NCI-H2029 treated with DMSO at 0.1 percent for 48 hours (cell line): ENCODE data around the gene BABAM1.

Experiments used
- DNase-seq: peaks from one replicate; lab custom pipeline; 2025; lab: John Stamatoyannopoulos, UW

BABAM1 gene

DNA sequence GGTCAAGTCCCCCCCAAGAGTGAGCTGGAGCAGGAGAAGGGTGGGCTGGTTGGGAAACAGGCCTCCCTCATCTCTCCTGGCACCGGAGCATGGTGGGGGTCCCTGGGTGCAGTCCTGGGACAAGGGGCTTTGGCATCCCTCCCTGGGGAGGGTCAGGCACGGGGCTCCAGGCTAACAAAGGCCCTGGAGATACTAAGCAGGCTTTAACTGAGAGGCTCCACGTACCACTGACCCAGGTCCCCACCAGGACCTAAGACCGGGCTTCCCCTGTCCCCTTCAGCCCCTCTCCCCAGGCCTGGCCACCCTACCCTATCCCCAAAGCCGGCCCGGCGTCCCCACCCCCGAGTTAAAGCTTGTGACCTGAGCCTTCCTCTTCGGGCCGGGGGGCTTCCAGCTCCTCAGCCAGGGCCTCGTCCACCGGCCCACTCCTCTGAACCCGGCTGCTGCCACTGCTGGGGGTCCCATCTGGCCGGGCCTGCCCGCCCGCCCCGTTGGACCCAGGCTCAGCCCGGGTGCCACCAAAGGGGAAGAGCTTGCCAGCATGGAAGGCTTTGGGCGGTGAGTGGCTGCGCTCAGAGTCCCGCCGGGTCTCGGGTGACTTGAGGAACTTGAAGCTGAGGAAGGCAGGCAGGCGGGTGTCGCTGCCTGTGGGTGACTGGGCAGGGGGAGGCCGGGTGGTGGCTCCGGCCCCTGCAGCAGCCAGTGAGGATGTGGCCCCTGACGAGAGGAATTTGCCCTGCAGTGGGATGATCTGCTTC, 57.3 kb downstream of the BABAM1 start:
- no peak for DNase-seq

DNA sequence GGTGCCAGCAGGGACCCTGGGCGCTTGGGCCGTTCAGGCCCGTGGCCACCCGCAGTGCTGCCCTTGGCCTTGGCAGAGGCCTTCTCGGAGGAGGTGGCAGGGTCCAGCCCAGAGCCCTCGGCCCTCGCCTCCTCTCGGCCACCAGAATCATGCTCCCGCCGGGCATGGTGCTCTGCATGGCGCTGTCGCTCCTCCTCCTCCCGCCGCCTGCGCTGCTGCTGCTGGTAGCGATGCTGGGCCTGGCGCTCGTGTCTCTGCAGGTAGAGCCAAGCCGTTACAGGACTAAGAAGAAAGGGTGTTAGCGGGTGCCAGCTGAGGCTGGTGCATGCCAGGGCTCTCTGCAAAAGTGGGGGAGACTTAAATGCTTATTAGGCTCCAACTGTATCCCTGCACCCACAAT, 57.9 kb downstream of the BABAM1 start:
- no peak for DNase-seq

DNA sequence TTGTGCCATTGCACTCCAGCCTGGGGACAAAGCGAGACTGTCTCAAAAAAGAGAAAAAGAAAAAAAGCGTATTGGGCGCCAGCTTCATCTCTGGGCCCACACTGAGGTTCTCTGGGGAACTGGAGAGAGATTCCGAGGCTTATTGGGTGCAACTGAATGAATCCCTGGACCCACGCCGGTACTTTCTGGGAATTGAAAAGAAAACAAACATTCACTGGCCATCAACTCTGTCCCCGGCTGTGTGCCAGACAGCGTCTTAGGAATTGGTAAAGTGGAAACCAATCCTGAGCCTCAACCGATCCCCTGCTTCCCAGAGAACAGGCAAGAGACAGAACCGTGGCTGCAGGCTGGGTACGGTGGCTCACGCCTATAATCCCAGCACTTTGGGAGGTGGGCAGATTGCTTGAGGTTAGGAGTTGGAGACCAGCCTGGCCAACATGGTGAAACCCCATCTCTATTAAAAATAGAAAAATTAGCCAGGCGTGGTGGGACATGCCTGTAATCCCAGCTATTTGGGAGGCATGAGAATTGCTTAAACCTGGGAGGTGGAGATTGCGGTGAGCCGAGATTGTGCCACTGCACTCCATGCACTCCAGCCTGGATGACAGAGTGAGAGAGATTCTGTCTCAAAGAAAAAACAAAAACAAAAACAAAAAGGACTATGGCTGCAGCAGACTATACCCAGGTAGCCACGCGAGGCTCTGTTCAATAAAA, 58.8 kb downstream of the BABAM1 start:
- DNase-seq, result no peak

DNA sequence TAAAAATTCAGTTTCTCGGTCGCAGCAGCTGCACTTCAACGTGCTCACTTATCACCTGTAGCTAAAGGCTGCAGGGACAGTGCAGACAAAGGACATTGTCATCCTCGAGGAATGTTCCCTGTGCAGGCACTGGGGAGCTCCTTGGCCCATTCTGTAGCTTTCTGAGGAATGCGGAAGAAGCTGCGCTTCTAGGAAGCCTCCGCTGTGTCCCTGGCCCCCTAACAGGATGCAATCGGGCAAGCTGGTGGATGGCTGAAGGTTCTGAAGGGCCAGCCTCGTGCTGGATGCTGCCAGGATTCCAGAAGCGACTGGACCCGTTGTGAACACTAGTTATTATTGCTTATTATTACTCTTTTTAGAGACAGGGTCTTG, 59.3 kb downstream of the BABAM1 start:
- DNase-seq, result no peak

DNA sequence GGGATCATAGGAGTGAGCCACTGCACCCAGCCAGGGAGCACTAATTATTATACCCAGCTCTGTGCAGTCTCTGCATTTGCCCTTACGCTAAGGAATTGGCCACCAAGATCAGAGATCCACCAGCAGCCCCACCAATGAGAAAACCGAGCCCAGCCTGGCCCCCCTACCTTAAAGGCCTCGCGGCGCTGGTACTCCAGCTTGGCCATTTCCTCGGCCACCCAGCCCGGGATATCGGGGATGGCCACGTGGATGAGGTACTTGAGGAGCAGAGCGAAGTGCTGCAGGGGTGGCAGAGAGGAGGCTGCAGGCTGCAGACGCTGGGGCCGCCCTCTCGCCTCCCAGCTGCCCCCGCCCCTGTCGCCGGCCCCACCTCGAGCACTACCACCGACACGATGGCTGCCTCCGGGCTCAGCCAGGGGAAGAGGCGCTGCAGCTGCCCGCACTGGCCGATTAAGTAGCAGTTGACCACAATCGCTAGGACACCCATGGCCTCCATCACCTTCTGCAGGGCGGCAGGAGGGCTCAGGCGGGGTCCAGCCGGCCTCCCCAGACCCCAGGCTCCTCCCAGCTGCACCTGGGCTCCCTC, 59.9 kb downstream of the BABAM1 start:
- DNase-seq, result no peak

DNA sequence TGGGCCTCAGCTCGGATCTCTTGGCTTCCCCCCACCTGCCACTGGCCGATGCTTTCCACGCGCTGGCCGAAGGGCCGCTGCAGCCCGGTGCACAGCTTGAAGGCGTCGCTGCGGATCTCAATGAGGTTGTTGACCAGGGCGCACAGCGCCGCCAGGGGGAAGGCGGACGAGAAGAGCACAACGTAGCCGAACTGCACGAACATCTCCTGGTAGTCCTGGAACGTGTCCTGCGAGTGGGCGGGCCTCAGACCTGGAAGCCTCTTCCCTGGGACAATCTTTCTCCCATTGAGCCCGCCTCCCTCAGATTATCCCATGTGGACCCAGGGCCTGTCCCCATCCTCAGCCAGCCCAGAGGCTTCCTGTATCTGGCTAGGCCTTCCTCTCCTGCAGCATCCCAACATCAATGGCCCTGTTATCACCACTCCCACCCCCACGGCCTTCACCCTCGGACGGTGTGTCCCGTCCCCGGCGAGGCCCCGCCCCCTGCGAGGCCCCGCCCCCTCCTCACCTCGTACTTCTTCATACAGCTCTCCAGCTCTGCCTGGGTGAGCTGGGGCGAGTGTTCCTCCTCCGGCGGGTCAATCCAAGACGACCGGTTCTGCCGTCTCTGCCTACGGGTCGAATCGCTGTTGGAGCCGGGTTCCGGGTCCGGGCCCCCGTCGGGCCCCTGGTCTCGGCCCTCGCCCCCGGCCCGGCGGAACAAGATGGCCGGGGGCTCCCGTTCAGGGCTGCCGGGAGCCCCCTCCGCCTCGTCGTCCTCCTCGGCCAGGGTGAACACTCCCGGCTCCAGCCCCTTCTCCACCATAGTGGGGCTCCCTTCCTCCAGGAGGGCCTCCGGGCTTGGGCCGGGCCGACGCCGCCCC, 60.6 kb downstream of the BABAM1 start:
- no peak for DNase-seq
